Measurements from ENCODE around the gene MRPS22.

DNA sequence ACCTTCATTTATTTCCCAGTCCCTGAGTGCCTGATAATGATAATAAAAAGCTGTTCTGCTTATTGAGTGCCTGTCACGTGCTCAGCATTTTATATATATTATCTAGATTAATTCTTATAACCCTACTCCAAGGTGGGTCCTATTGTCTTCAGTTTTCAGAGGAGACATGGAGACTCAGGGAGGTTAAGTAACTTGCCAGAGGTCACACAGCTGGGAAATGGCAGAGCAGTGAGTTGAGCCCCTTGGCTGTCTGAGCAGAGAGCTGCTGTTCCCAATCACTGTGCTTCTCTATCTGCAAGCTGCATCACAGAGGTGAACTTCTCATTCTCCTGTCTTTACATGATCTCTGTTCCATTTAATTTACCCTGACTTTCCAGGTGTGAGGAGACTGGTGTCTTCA is 32.3 kb upstream of the MRPS22 start:
- TF ChIP-seq CTCF (IDR thresholded peaks at IDR 0.05; ENCODE audit: low read depth, low read length, missing input control) (no peak), GABPA (IDR thresholded peaks at IDR 0.05 in 1 of 2, conservative IDR thresholded peaks at IDR 0.05 in 1 of 2) (no peak), HNF4A (conservative IDR thresholded peaks at IDR 0.05) (no peak), SP1 (IDR thresholded peaks at IDR 0.05) (no peak), RAD21 (IDR thresholded peaks at IDR 0.05) (no peak), TAF1 (conservative IDR thresholded peaks at IDR 0.05) (no peak), YY1 (IDR thresholded peaks at IDR 0.05) (no peak), NR2F2 (IDR thresholded peaks at IDR 0.05) (no peak)
- TF ChIP-seq, protein P1, sequence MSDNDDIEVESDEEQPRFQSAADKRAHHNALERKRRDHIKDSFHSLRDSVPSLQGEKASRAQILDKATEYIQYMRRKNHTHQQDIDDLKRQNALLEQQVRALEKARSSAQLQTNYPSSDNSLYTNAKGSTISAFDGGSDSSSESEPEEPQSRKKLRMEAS (IDR thresholded peaks at IDR 0.05) = no peak
- TF ChIP-seq, protein P2, sequence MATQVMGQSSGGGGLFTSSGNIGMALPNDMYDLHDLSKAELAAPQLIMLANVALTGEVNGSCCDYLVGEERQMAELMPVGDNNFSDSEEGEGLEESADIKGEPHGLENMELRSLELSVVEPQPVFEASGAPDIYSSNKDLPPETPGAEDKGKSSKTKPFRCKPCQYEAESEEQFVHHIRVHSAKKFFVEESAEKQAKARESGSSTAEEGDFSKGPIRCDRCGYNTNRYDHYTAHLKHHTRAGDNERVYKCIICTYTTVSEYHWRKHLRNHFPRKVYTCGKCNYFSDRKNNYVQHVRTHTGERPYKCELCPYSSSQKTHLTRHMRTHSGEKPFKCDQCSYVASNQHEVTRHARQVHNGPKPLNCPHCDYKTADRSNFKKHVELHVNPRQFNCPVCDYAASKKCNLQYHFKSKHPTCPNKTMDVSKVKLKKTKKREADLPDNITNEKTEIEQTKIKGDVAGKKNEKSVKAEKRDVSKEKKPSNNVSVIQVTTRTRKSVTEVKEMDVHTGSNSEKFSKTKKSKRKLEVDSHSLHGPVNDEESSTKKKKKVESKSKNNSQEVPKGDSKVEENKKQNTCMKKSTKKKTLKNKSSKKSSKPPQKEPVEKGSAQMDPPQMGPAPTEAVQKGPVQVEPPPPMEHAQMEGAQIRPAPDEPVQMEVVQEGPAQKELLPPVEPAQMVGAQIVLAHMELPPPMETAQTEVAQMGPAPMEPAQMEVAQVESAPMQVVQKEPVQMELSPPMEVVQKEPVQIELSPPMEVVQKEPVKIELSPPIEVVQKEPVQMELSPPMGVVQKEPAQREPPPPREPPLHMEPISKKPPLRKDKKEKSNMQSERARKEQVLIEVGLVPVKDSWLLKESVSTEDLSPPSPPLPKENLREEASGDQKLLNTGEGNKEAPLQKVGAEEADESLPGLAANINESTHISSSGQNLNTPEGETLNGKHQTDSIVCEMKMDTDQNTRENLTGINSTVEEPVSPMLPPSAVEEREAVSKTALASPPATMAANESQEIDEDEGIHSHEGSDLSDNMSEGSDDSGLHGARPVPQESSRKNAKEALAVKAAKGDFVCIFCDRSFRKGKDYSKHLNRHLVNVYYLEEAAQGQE (IDR thresholded peaks at IDR 0.05) = no peak
- TF ChIP-seq, protein P3, sequence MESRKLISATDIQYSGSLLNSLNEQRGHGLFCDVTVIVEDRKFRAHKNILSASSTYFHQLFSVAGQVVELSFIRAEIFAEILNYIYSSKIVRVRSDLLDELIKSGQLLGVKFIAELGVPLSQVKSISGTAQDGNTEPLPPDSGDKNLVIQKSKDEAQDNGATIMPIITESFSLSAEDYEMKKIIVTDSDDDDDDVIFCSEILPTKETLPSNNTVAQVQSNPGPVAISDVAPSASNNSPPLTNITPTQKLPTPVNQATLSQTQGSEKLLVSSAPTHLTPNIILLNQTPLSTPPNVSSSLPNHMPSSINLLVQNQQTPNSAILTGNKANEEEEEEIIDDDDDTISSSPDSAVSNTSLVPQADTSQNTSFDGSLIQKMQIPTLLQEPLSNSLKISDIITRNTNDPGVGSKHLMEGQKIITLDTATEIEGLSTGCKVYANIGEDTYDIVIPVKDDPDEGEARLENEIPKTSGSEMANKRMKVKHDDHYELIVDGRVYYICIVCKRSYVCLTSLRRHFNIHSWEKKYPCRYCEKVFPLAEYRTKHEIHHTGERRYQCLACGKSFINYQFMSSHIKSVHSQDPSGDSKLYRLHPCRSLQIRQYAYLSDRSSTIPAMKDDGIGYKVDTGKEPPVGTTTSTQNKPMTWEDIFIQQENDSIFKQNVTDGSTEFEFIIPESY (IDR thresholded peaks at IDR 0.05) = no peak

Measured in liver (tissue), 3 donors.